Chondrocyte (in vitro differentiated cells): ENCODE measurements around the gene PIK3CB. TPM values are rescaled to one million over a fixed set of nuclear protein-coding genes. Genes with fewer than 3 reads are reported as not detected.

ENCODE experiments used
- DNase-seq: peaks from one replicate; pipeline ENCODE4 v3.0.0; 2021; ENCODE audit warnings: mixed read lengths, low spot score
- H3K27ac Mint-ChIP-seq: one replicate; pipeline ENCODE4 v1.8.0; 2021; ENCODE audit warnings: mild to moderate bottlenecking, moderate library complexity, mixed read lengths; ENCODE audit not compliant: unreplicated experiment
- H3K27me3 Mint-ChIP-seq: 2 replicates; pipeline ENCODE4 v1.8.0; 2021; ENCODE audit warnings: low read depth, mixed read lengths
- H3K36me3 Mint-ChIP-seq: 2 replicates; pipeline ENCODE4 v1.8.0; 2021; ENCODE audit warnings: low read depth, mixed read lengths
- H3K4me1 Mint-ChIP-seq: 2 replicates; pipeline ENCODE4 v1.8.0; 2021; ENCODE audit warnings: low read depth, mild to moderate bottlenecking, mixed read lengths
- H3K4me3 Mint-ChIP-seq: one replicate; pipeline ENCODE4 v1.8.0; 2021; ENCODE audit warnings: mild to moderate bottlenecking, moderate library complexity, mixed read lengths; ENCODE audit not compliant: unreplicated experiment
- H3K9me3 Mint-ChIP-seq: 2 replicates; pipeline ENCODE4 v1.8.0; 2021; ENCODE audit warnings: low read depth, mixed read lengths
- total RNA-seq: library from RNA; stranded (reverse); gene quantifications from 3 replicates; pipeline ENCODE4 v1.2.1, GENCODE V29; 2021
- TF ChIP-seq, protein P1 (sequence below): fragments of 200-600 bp; sonication (generic); IDR thresholded peaks from 2 replicates; pipeline ENCODE4 v1.5.0; 2021; ENCODE audit warnings: antibody characterized with exemption, mild to moderate bottlenecking, moderate library complexity

The PIK3CB gene
- total RNA-seq, 1 donor from 2014 or later: 19.5 TPM

DNA sequence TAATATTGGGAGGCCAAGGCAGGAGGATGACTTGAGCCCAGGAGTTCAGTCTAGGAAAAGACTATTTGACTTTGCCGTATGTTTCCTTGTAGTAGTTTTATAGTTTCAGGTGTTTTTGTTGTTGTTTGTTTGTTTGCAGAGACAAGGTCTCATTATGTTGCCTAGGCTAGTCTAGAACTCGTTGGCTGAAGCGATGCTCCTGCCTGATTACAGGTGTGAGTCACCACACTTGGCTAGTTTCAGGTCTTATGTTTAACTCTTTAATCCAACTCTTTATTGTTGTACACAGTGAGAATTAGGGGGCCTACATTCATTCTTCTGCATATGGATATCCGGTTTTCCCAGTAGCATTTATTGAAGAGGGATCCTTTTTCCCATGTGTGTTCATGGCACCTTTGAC is 194.2 kb downstream of the PIK3CB start:
- TF ChIP-seq, protein P1, sequence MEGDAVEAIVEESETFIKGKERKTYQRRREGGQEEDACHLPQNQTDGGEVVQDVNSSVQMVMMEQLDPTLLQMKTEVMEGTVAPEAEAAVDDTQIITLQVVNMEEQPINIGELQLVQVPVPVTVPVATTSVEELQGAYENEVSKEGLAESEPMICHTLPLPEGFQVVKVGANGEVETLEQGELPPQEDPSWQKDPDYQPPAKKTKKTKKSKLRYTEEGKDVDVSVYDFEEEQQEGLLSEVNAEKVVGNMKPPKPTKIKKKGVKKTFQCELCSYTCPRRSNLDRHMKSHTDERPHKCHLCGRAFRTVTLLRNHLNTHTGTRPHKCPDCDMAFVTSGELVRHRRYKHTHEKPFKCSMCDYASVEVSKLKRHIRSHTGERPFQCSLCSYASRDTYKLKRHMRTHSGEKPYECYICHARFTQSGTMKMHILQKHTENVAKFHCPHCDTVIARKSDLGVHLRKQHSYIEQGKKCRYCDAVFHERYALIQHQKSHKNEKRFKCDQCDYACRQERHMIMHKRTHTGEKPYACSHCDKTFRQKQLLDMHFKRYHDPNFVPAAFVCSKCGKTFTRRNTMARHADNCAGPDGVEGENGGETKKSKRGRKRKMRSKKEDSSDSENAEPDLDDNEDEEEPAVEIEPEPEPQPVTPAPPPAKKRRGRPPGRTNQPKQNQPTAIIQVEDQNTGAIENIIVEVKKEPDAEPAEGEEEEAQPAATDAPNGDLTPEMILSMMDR: no peak
- peaks cover 20% of the 10 kb centered on the region for H3K36me3 Mint-ChIP-seq
- no peaks in the 10 kb centered on the region for H3K4me1 Mint-ChIP-seq
- no peak for DNase-seq
- no peaks in the 10 kb centered on the region for H3K27me3 Mint-ChIP-seq
- H3K9me3 Mint-ChIP-seq: peaks cover 40% of the 10 kb centered on the region
- no peak overlapping the region for H3K4me3 Mint-ChIP-seq
- no peak overlapping the region for H3K27ac Mint-ChIP-seq

DNA sequence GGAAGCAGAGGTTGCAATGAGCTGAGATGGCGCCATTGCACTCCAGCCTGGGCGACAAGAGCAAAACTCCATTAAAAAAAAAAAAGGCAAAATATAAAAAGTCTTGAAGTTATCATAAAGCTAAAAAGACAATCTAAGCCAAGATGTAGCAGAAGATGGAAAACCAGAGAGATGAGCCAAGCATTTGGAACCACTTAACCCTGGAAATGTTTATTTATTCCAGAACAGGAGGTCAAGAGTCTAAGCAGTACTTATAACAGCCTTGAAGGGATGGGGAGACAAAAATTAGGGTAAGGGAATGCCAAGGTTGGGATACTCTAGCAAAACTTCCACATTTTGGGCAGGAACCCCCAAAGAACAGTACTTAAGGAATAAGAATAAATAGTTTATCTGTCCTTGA is 196.1 kb downstream of the PIK3CB start:
- H3K4me1 Mint-ChIP-seq: no peaks in the 10 kb centered on the region
- no peak for DNase-seq
- no peak overlapping the region for H3K27ac Mint-ChIP-seq
- peaks cover 25% of the 10 kb centered on the region for H3K9me3 Mint-ChIP-seq
- H3K27me3 Mint-ChIP-seq: no peaks in the 10 kb centered on the region
- H3K4me3 Mint-ChIP-seq: no peak overlapping the region
- H3K36me3 Mint-ChIP-seq: peaks cover 12% of the 10 kb centered on the region
- TF ChIP-seq, protein P1: no peak

GRCh38 chr3:138629526-138629925 is 205.2 kb downstream of the PIK3CB start:
- H3K27ac Mint-ChIP-seq: no peak overlapping the region
- no peaks in the 10 kb centered on the region for H3K9me3 Mint-ChIP-seq
- DNase-seq: no peak
- TF ChIP-seq, protein P1: no peak
- H3K27me3 Mint-ChIP-seq: no peaks in the 10 kb centered on the region
- H3K36me3 Mint-ChIP-seq: peaks cover 10% of the 10 kb centered on the region
- H3K4me1 Mint-ChIP-seq: peaks cover 8% of the 10 kb centered on the region
- H3K4me3 Mint-ChIP-seq: no peak overlapping the region

GRCh38 chr3:138625707-138626365 is 208.9 kb downstream of the PIK3CB start:
- no peak overlapping the region for H3K4me3 Mint-ChIP-seq
- H3K27ac Mint-ChIP-seq: no peak overlapping the region
- no peaks in the 10 kb centered on the region for H3K9me3 Mint-ChIP-seq
- TF ChIP-seq, protein P1: no peak
- peaks cover 8% of the 10 kb centered on the region for H3K4me1 Mint-ChIP-seq
- DNase-seq: no peak
- no peaks in the 10 kb centered on the region for H3K27me3 Mint-ChIP-seq
- H3K36me3 Mint-ChIP-seq: peaks cover 10% of the 10 kb centered on the region

- Mint-ChIP-seq H3K4me1 (peaks cover 8% of the 10 kb centered on the region), H3K27ac (no peak overlapping the region), H3K36me3 (peaks cover 5% of the 10 kb centered on the region), H3K4me3 (no peak overlapping the region), H3K9me3 (no peaks in the 10 kb centered on the region), H3K27me3 (no peaks in the 10 kb centered on the region)
- TF ChIP-seq, protein P1: no peak
- DNase-seq: no peak
These were observed 210.2 kb downstream of the PIK3CB start for GRCh38 chr3:138624518-138624917.
